ENCODE data around the gene MRPL44.

DNA sequence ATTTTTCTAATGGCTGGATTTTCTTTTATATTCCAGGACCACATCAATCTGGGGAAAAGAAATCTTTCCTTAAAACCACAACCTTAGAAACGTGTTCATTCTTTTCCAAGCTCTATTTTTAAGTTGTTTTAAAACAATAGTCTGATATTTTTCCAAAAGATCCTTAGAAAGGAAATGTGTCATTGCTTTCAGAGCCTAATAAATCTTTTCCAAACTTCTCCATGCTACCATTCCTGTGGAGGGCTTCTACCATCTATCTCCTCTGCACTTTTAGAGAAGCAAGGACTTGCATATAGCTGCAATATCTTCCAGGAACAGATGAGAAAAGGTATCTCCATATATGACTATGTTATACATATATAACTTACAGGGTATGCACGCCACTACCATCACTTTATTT lies 33.3 kb upstream of the MRPL44 start:
- TF ChIP-seq ZNF225 (CRISPR knock-in tag; IDR thresholded peaks at IDR 0.05) (no peak), YY1 (IDR thresholded peaks at IDR 0.05; ENCODE audit: insufficient read depth, insufficient replicate concordance, low read depth, low read length) (no peak), NCOR1 (IDR thresholded peaks at IDR 0.05; ENCODE audit: borderline replicate concordance, low read length) (no peak), FOXK2 (IDR thresholded peaks at IDR 0.05) (no peak), POLR2A (IDR thresholded peaks at IDR 0.05; ENCODE audit: insufficient read depth in 1 of 2, low read depth in 2 of 2, low read length in 2 of 2) (no peak), ZNF530 (CRISPR knock-in tag; IDR thresholded peaks at IDR 0.05; ENCODE audit: low read depth) (no peak)
- TF ChIP-seq, protein P1, sequence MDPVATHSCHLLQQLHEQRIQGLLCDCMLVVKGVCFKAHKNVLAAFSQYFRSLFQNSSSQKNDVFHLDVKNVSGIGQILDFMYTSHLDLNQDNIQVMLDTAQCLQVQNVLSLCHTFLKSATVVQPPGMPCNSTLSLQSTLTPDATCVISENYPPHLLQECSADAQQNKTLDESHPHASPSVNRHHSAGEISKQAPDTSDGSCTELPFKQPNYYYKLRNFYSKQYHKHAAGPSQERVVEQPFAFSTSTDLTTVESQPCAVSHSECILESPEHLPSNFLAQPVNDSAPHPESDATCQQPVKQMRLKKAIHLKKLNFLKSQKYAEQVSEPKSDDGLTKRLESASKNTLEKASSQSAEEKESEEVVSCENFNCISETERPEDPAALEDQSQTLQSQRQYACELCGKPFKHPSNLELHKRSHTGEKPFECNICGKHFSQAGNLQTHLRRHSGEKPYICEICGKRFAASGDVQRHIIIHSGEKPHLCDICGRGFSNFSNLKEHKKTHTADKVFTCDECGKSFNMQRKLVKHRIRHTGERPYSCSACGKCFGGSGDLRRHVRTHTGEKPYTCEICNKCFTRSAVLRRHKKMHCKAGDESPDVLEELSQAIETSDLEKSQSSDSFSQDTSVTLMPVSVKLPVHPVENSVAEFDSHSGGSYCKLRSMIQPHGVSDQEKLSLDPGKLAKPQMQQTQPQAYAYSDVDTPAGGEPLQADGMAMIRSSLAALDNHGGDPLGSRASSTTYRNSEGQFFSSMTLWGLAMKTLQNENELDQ (CRISPR knock-in tag; IDR thresholded peaks at IDR 0.05; ENCODE audit: borderline replicate concordance), result no peak
- TF ChIP-seq, protein P2, sequence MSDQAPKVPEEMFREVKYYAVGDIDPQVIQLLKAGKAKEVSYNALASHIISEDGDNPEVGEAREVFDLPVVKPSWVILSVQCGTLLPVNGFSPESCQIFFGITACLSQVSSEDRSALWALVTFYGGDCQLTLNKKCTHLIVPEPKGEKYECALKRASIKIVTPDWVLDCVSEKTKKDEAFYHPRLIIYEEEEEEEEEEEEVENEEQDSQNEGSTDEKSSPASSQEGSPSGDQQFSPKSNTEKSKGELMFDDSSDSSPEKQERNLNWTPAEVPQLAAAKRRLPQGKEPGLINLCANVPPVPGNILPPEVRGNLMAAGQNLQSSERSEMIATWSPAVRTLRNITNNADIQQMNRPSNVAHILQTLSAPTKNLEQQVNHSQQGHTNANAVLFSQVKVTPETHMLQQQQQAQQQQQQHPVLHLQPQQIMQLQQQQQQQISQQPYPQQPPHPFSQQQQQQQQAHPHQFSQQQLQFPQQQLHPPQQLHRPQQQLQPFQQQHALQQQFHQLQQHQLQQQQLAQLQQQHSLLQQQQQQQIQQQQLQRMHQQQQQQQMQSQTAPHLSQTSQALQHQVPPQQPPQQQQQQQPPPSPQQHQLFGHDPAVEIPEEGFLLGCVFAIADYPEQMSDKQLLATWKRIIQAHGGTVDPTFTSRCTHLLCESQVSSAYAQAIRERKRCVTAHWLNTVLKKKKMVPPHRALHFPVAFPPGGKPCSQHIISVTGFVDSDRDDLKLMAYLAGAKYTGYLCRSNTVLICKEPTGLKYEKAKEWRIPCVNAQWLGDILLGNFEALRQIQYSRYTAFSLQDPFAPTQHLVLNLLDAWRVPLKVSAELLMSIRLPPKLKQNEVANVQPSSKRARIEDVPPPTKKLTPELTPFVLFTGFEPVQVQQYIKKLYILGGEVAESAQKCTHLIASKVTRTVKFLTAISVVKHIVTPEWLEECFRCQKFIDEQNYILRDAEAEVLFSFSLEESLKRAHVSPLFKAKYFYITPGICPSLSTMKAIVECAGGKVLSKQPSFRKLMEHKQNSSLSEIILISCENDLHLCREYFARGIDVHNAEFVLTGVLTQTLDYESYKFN (CRISPR knock-in tag; conservative IDR thresholded peaks at IDR 0.05), result no peak

Measured in HepG2 (cell line).